ENCODE results near the gene CNN3.

CNN3 gene

DNA sequence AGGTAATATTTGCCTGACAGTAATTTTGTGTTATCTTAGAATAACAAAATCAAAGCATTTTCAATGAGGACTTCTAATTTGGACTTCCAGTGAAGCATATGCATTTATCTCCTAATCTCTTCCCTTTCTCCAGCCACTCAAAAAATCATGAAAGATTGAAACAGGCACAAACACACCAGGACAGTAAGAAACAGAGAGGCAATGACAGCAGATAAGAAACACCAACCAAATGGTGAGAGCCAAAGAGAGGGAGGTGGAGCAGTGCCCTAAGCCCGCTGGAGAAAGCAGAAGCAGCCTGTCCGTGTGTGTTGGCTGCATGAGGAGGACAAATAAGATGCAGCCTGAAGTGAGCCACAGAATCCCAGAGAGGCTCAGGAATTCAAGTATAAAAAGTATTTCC, 67.7 kb downstream of the CNN3 start:
- no peak for FAIRE-seq
- DNase-seq (ENCODE audit: insufficient read length, low spot score): no peak

DNA sequence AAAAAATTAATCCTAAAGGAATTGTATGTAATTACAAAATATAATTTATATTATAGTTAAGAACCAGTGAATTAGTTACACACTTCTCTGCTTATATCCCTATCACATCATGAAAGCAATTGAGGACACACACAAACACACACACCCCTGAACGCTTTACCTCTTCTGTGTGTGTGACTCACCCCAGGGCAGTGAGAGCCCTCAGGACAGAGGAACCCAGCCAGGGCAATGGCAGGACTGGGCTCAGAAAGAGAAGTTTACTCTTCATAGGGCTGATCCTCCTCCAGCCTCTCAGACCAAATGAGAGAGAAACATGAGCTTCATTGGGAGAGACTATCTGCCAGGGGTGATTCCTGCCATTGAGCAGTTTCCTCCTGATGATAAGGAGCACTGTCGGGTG, 68.6 kb downstream of the CNN3 start:
- FAIRE-seq: no peak

DNA sequence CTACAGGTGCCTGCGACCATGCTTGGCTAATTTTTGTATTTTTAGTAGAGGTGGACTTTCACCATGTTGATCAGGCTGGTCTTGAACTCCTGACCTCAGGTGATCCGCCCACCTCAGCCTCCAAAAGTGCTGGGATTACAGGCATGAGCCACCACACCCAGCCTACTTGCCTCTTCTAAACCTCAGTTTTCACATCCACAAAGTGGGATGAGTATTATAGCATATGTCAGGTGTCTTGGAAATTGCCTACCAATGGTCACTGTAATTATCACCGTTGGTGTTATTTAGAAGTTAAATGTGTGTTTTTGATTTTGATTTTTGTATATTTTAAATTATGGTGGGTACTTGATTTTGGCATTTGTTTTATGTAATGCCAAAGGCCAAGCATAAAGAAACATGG, 70.0 kb downstream of the CNN3 start:
- no peak for DNase-seq (ENCODE audit: insufficient read length, low spot score)
- no peak for FAIRE-seq

More for the DNA sequence above, 68.6 kb downstream of the CNN3 start:
- DNase-seq (ENCODE audit: insufficient read length, low spot score): no peak

DNA sequence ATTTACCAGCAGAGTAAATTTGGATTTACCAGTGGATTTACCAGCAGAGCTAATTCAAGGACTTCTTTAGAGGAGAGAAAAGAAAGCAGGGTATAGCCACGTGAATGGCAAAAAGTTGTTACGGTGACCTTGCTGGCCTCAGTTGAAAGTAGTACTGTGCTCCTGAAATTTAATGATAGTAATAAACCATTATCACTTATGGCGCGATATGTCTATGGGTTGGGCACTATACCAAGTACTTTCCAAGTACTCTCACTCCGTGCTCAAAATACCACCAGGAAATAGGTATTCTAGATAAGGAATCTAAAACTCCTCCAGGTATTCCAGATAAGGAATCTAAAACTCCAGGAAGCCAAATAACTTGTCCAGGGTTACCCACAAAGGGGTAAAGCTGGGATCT, 70.9 kb downstream of the CNN3 start:
- DNase-seq (ENCODE audit: insufficient read length, low spot score) (no peak), FAIRE-seq (no peak)

DNA sequence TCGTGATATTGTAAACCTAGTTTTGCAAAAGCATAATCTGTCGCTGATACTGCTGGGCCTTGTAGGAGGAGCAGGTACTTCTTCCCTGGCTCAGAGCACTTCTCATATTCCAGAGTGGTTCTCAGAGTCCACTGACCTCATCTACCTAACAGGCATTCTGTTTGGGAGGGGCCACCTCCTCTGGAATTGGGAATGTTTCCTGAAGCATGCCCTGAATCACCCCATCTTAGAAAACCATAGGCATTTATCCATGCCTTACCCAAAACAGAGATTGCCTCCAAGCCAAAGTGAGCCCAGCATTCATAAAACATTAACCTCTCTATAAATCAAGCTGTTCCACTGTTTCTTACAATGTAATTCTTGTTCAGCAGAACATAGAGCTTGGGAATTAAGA, 71.6 kb downstream of the CNN3 start:
- DNase-seq (ENCODE audit: insufficient read length, low spot score) (no peak), FAIRE-seq (no peak)

DNA sequence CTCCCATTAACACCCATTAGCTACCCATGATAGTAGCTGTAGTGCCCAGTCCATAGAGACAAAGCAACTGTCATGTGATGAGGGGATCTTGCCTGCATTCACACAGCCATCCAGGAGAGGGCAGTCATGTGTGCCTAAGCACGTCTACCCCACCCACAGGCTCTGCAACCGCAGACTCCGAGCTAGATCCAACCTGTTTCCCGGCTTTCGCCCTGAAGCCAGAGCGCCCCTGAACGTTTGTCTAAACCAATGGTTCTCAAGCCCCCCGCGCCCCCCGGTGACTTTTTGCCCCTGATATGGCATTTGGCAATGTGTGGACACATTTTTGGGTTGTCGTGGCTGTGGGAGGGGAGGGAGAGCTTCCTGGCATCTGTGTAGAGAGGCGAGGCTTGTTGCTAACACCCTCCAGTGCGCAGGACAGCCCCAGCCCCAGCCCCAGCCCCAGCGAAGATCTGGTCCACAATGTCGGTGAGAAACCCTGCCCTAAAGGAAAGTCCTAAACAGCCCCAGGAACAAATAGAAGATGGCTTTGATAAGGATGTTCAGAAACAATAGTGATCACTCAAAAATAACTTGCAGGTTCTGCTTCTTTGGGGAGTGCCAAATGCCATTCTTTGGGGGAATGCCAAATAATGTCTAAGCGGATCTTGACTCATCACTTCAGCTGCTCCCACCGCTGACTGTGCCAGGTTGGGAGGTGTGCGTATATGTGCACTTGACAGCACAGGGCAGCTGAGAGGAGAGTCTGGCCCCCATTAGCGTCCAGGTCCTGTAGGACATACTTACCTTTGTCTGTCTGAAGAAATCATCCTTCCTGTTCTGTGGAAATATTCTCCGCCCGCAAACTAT, 72.2 kb downstream of the CNN3 start:
- peak; percentile 83 for FAIRE-seq
- peak; percentile 81 for DNase-seq (ENCODE audit: insufficient read length, low spot score)

DNA sequence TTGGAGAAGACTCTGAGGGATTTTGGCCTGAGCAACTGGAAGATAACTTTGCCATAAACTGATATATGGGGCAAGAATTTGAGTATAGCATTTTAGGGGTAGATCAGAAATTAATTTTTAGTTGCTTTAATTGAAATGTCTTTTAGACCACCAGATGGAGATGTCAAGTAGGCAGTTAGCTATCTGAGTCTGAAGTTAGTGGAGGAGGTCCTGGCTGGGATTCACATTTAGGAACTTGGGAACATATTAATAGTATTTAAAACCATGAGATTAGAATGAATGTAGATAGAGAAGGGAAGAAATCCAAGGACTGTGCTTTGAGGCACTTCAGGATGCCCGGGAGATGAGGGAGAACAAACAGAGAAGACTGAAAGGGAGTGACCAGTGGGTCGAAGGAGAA, 74.1 kb downstream of the CNN3 start:
- FAIRE-seq: no peak

GRCh38 chr1:94851571-94851970, 75.3 kb downstream of the CNN3 start:
- no peak for FAIRE-seq
- DNase-seq (ENCODE audit: insufficient read length, low spot score): no peak

More for the DNA sequence above, 74.1 kb downstream of the CNN3 start:
- no peak for DNase-seq (ENCODE audit: insufficient read length, low spot score)

Data from GM19239 (cell line).